K562 (cell line): Measurements from ENCODE around the gene RASEF. TPM values are rescaled to one million over a fixed set of nuclear protein-coding genes. Genes with fewer than 3 reads are reported as not detected.

Source experiments
- ATAC-seq: fragments of 200-7000 bp; cut with Tn5 transposase; 3 replicates; pipeline ENCODE4 v1.9.1; 2020; ENCODE audit warnings: moderate library complexity
- BruUV-seq: library from RNA; stranded (reverse); fragments of 400-500 nt; replicated peaks from 2 replicates; lab custom pipeline; 2021; lab: Mats Ljungman, UMichigan
- CTCF ChIA-PET: fragments of 300-600 bp; formaldehyde crosslinking; extraction: SDS; loops from one replicate; lab custom pipeline; 2021; ENCODE audit warnings: low intra/inter-chr PET ratio; lab: Yijun Ruan, JAX
- POLR2A ChIA-PET: fragments of 300-600, 350-650 bp; sonication (Branson Sonifier 250); formaldehyde crosslinking; extraction: SDS; loops from one replicate; lab custom pipeline; 2021; ENCODE audit warnings: antibody characterized with exemption, inconsistent platforms; lab: Yijun Ruan, JAX
- DNase-seq, 4 experiments: peaks; one replicate each; pipeline versions ENCODE4 v3.0.0 to v3.0.0-alpha.2; 2011 to 2018; ENCODE audit warnings: low spot score in 3 of 4, mixed read lengths in 3 of 4; ENCODE audit errors: extremely low read depth in 1 of 4
- FAIRE-seq: peaks from 2 replicates; lab custom pipeline; 2011; peaks lifted over from hg19 to GRCh38; lab: Jason Lieb, UNC
- H2AFZ ChIP-seq: 2 replicates; pipeline ENCODE4 v1.6.0; 2011; ENCODE audit warnings: low read depth, low read length, control low read depth, inconsistent platforms
- H3K27ac ChIP-seq: fragments of 200-600 bp; 3 replicates; pipeline ENCODE4 v1.8.0; 2011; ENCODE audit warnings: low read depth, mild to moderate bottlenecking, control low read depth, inconsistent platforms, low read length, moderate library complexity, mixed read lengths; ENCODE audit errors: extremely low read depth
- H3K27me3 ChIP-seq, 2 experiments: fragments of 300-600 bp in 1 of 2; 2 replicates in 1 of 2; 3 replicates in 1 of 2; pipeline versions ENCODE4 v1.6.0 to v1.8.0; 2011; ENCODE audit warnings: inconsistent platforms in 2 of 2, low read length in 2 of 2, mild to moderate bottlenecking in 1 of 2, mixed read lengths in 1 of 2, moderate library complexity in 1 of 2; ENCODE audit not compliant: control insufficient read depth in 2 of 2, insufficient read depth in 2 of 2
- H3K36me3 ChIP-seq: fragments of 300-600 bp; 3 replicates; pipeline ENCODE4 v1.8.0; 2011; ENCODE audit warnings: mild to moderate bottlenecking, low read length, inconsistent platforms; ENCODE audit not compliant: control insufficient read depth, insufficient read depth
- H3K4me1 ChIP-seq, 2 experiments: fragments of 200-600 bp in 1 of 2; replicated peaks in 1 of 2; 2 replicates in 1 of 2; 3 replicates in 1 of 2; pipeline versions ENCODE4 v1.5.1 to v1.8.0; 2011; ENCODE audit warnings: inconsistent platforms in 2 of 2, low read length in 2 of 2, mild to moderate bottlenecking in 1 of 2, mixed read lengths in 1 of 2, moderate library complexity in 1 of 2; ENCODE audit not compliant: control insufficient read depth in 2 of 2, insufficient read depth in 2 of 2
- H3K4me2 ChIP-seq: 2 replicates; pipeline ENCODE4 v1.6.1; 2011; ENCODE audit warnings: low read length, control low read depth, inconsistent platforms, mixed read lengths; ENCODE audit not compliant: insufficient read depth
- H3K4me3 ChIP-seq: fragments of 200-600 bp; sonication (generic), shearing (Covaris generic); 2 replicates; pipeline ENCODE4 v1.5.1; 2016; ENCODE audit warnings: control low read depth, inconsistent platforms
- H3K79me2 ChIP-seq: fragments of 200-600 bp; 3 replicates; pipeline ENCODE4 v1.8.0; 2011; ENCODE audit warnings: low read length, inconsistent platforms; ENCODE audit not compliant: control insufficient read depth, insufficient read depth
- H3K9ac ChIP-seq, 2 experiments: 2 replicates each; pipeline versions ENCODE4 v1.6.0 to v1.6.1; 2011; ENCODE audit warnings: low read depth in 2 of 2, low read length in 2 of 2, control low read depth in 1 of 2, inconsistent platforms in 1 of 2, mild to moderate bottlenecking in 1 of 2, mixed read lengths in 1 of 2; ENCODE audit not compliant: insufficient read depth in 1 of 2
- H3K9me1 ChIP-seq: one replicate; pipeline ENCODE4 v1.6.0; 2011; ENCODE audit warnings: inconsistent platforms, mild to moderate bottlenecking, low read length, moderate library complexity; ENCODE audit not compliant: control insufficient read depth, insufficient read depth
- H3K9me3 ChIP-seq: replicated peaks from 2 replicates; pipeline ENCODE4 v1.5.1; 2011; ENCODE audit warnings: low read depth, low read length, inconsistent platforms; ENCODE audit not compliant: control insufficient read depth, insufficient read depth
- H4K20me1 ChIP-seq: replicated peaks from 2 replicates; pipeline ENCODE4 v1.6.1; 2011; ENCODE audit warnings: low read length, inconsistent platforms, mixed read lengths; ENCODE audit not compliant: control insufficient read depth, insufficient read depth
- ATF4 ChIP-seq: fragments of 450-650 bp; formaldehyde crosslinking; IDR thresholded peaks from 2 replicates; pipeline ENCODE4 v1.4.0; 2022; ENCODE audit warnings: mild to moderate bottlenecking, moderate library complexity
- DMBX1 ChIP-seq: fragments of 250-450 bp; sonication (Bioruptor Pico); IDR thresholded peaks from 2 replicates; pipeline ENCODE4 v1.8.0; 2022; ENCODE audit warnings: inconsistent platforms, mild to moderate bottlenecking, moderate library complexity, borderline replicate concordance
- EP400 ChIP-seq: fragments of 450-650 bp; IDR thresholded peaks from 2 replicates; pipeline ENCODE4 v1.6.1; 2017; ENCODE audit warnings: antibody characterized with exemption, mild to moderate bottlenecking, moderate library complexity
- GTF2B ChIP-seq: IDR thresholded peaks from 2 replicates; pipeline ENCODE4 v1.6.1; 2011; ENCODE audit not compliant: insufficient read length; ENCODE audit errors: extremely low read depth
- HMBOX1 ChIP-seq: sonication (generic); IDR thresholded peaks from 2 replicates; pipeline ENCODE4 v1.6.1; 2016
- KDM2B ChIP-seq: fragments of 250-450 bp; sonication (Bioruptor Pico); IDR thresholded peaks from 2 replicates; pipeline ENCODE4 v1.8.0; 2021; ENCODE audit warnings: mild to moderate bottlenecking, moderate library complexity
- NR2F6 ChIP-seq: fragments of 450-650 bp; formaldehyde crosslinking; IDR thresholded peaks from 2 replicates; pipeline ENCODE4 v1.4.0; 2020; ENCODE audit warnings: mild to moderate bottlenecking
- RBM22 ChIP-seq: fragments of 200-400 bp; formaldehyde crosslinking; IDR thresholded peaks from 2 replicates; pipeline ENCODE4 v1.6.1; 2018; ENCODE audit warnings: low read length, low read depth; ENCODE audit not compliant: poor library complexity, severe bottlenecking
- SMARCA4 ChIP-seq: fragments of 450-650 bp; IDR thresholded peaks from 2 replicates; pipeline ENCODE4 v1.6.1; 2016
- SMARCB1 ChIP-seq: IDR thresholded peaks from 2 replicates; pipeline ENCODE4 v1.6.1; 2011; ENCODE audit warnings: improper control_type of control experiment, low read depth; ENCODE audit not compliant: insufficient read length
- SP1 ChIP-seq: sonication (generic); formaldehyde crosslinking; IDR thresholded peaks from 2 replicates; pipeline ENCODE4 v1.8.1; 2022; ENCODE audit warnings: mild to moderate bottlenecking, missing genetic modification reagents
- STAG1 ChIP-seq: sonication (generic); formaldehyde crosslinking; IDR thresholded peaks from 2 replicates; pipeline ENCODE4 v1.5.0; 2020; ENCODE audit warnings: missing genetic modification reagents, borderline replicate concordance
- TAF9B ChIP-seq: fragments of 450-650 bp; IDR thresholded peaks from 2 replicates; pipeline ENCODE4 v1.6.1; 2018; ENCODE audit warnings: mild to moderate bottlenecking; ENCODE audit not compliant: partially characterized antibody
- TEAD1 ChIP-seq, 2 experiments: fragments of 450-650 bp in 1 of 2; sonication (generic) in 1 of 2; formaldehyde crosslinking; IDR thresholded peaks; 2 replicates each; pipeline versions ENCODE4 v1.4.0 to v1.8.0; 2020 to 2022; ENCODE audit warnings: mild to moderate bottlenecking in 2 of 2, missing genetic modification reagents in 1 of 2
- XRCC5 ChIP-seq: fragments of 200-400 bp; formaldehyde crosslinking; IDR thresholded peaks from 2 replicates; pipeline ENCODE4 v1.6.1; 2017; ENCODE audit warnings: low read depth, mild to moderate bottlenecking, low read length
- ZNF140 ChIP-seq: fragments of 250-450 bp; sonication (Bioruptor Pico); IDR thresholded peaks from 2 replicates; pipeline ENCODE4 v1.8.0; 2021; ENCODE audit warnings: moderate library complexity, mild to moderate bottlenecking, inconsistent platforms
- ZNF561 ChIP-seq: fragments of 450-650 bp; formaldehyde crosslinking; conservative IDR thresholded peaks from 2 replicates; pipeline ENCODE4 v1.4.0; 2020; ENCODE audit warnings: mild to moderate bottlenecking, moderate library complexity
- ZNF583 ChIP-seq: fragments of 250-450 bp; sonication (Bioruptor Pico); IDR thresholded peaks from 2 replicates; pipeline ENCODE4 v1.4.0; 2020
- WGBS: fragments of 100-300 bp; shearing (Covaris generic); methylation state at CpG from one replicate; pipeline ENCODE4 v1.1.6; 2016; ENCODE audit warnings: low coverage, mixed read lengths; ENCODE audit not compliant: insufficient coverage; ENCODE audit errors: missing lambda C conversion rate; 5-methylcytosine and 5-hydroxymethylcytosine counted together
- in situ Hi-C: fragments of 300-500 bp; cut with MboI; formaldehyde crosslinking; loops from 4 replicates; pipeline ENCODE4 v1.15.0; 2018; ENCODE audit warnings: inconsistent platforms, mixed read lengths
- intact Hi-C: fragments of 100-400 bp; cut with micrococcal nuclease; formaldehyde crosslinking; loops from 2 replicates; pipeline ENCODE4 v1.14.2; 2022
- polyA plus RNA-seq, 8 experiments: library from polyadenylated mRNA; depleted of rRNA in 4 of 8; stranded (reverse) in 5 of 8; unstranded in 3 of 8; fragments of >200 nt; fragmentation: Nextera tagmentation in 2 of 8; fragmentation: Illumina TruSeq in 1 of 8; extraction: Ambion mirVana in 2 of 8; extraction: Trizol in 1 of 8; gene quantifications; 2 replicates each; pipeline versions ENCODE4 v1.2.1 to v1.2.3, GENCODE V29; 2011 to 2014; ENCODE audit warnings: inconsistent platforms in 1 of 8, missing spikeins in 1 of 8
- total RNA-seq, 7 experiments: library from RNA; depleted of rRNA in 6 of 7; stranded (reverse); fragments of >200 nt in 6 of 7; fragmentation: Illumina TruSeq in 2 of 7; extraction: Trizol in 2 of 7; gene quantifications; 2 replicates each; pipeline versions ENCODE4 v1.2.1 to v1.2.3, GENCODE V29; 2011 to 2021; ENCODE audit warnings: low replicate concordance in 1 of 7
- TF ChIP-seq, protein P1 (sequence below): fragments of 450-650 bp; formaldehyde crosslinking; conservative IDR thresholded peaks from 2 replicates; pipeline ENCODE4 v1.4.0; 2022; ENCODE audit warnings: mild to moderate bottlenecking, missing genetic modification characterization

The RASEF gene
- total and polyA plus RNA-seq, 9 of the 15 experiments (the other 6 are each of a cell fraction or from before 2014, with no cell fraction given): 0.01 to 0.18 (median 0.11) TPM; not detected in 4

- TF ChIP-seq TEAD1 (CRISPR knock-in tag; IDR thresholded peaks at IDR 0.05) (no peak), SP1 (CRISPR knock-in tag) (no peak), SMARCA4 (no peak), ATF4 (CRISPR knock-in tag) (no peak), NR2F6 (CRISPR knock-in tag) (no peak), XRCC5 (no peak)
Measured at GRCh38 chr9:83043597-83043996, 19.3 kb downstream of the RASEF start (continued).

DNA sequence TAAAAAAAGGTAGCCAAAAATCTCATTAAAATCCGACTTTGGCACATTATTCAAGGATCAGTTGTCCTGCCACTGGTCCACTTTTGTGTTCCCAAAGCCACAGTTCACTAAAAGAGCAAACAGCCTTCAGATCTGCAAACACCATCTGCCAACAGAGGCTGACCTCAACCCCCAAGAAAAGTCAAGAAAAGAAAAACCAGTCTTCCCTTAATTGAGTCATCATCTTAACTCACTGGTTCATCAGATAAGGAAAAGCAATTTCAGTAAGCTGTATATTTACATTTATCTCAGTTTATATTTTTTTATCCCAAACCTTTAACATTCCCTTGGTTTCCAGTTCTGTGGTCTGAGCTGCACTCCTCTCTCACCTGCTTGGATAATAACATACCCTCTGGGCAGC, 21.2 kb downstream of the RASEF start:
- H3K27me3 ChIP-seq: no peaks in the 10 kb centered on the region
- H3K27ac ChIP-seq: no peak overlapping the region
- no TSS peak for BruUV-seq
- ChIA-PET CTCF (no interaction called here), POLR2A (no interaction called here)
- no peaks in the 10 kb centered on the region for H3K9me1 ChIP-seq
- intact Hi-C loops: no loop called here
- no peaks in the 10 kb centered on the region for H4K20me1 ChIP-seq
- in situ Hi-C loops: no loop called here
- H3K9me3 ChIP-seq: no peaks in the 10 kb centered on the region
- no peaks in the 10 kb centered on the region for H3K79me2 ChIP-seq
- ATAC-seq (no peak), DNase-seq (no peak), FAIRE-seq (no peak)
- H3K4me1 ChIP-seq: no peaks in the 10 kb centered on the region
- H3K9ac ChIP-seq: no peak overlapping the region
- no peak overlapping the region for H3K4me2 ChIP-seq
- WGBS: 0% methylated on average over 1 of the region's 1 CpG
- no peaks in the 10 kb centered on the region for H3K36me3 ChIP-seq
- no peak overlapping the region for H2AFZ ChIP-seq
- no peak overlapping the region for H3K4me3 ChIP-seq
- TF ChIP-seq STAG1: no peak
- no peak for TF ChIP-seq ZNF561 (CRISPR knock-in tag)
- no peak for TF ChIP-seq ZNF140 (CRISPR knock-in tag)
- no peak for TF ChIP-seq HMBOX1
- TF ChIP-seq RBM22: no peak
- no peak for TF ChIP-seq ZNF583 (CRISPR knock-in tag)
- TF ChIP-seq DMBX1 (CRISPR knock-in tag): no peak
- no peak for TF ChIP-seq TAF9B
- no peak for TF ChIP-seq GTF2B
- TF ChIP-seq, protein P1, sequence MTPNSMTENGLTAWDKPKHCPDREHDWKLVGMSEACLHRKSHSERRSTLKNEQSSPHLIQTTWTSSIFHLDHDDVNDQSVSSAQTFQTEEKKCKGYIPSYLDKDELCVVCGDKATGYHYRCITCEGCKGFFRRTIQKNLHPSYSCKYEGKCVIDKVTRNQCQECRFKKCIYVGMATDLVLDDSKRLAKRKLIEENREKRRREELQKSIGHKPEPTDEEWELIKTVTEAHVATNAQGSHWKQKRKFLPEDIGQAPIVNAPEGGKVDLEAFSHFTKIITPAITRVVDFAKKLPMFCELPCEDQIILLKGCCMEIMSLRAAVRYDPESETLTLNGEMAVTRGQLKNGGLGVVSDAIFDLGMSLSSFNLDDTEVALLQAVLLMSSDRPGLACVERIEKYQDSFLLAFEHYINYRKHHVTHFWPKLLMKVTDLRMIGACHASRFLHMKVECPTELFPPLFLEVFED (CRISPR knock-in tag): no peak
- TF ChIP-seq XRCC5: no peak
- TF ChIP-seq SMARCB1: no peak
- TF ChIP-seq KDM2B (CRISPR knock-in tag): no peak
- TF ChIP-seq EP400: no peak
